GM18873 (cell line): Measurements from ENCODE around the gene SP9.

Experiments used
- ATAC-seq: cut with Tn5 transposase; IDR thresholded peaks from one replicate; pipeline ENCODE4 v1.9.1; 2021; ENCODE audit warnings: mild to moderate bottlenecking, moderate library complexity, moderate number of reproducible peaks; ENCODE audit not compliant: unreplicated experiment, low FRiP score

SP9 gene

GRCh38 chr2:174334781-174335251, at the start of gene SP9:
Gene SP9, plus strand, starts transcription at chr2:174334954. Its CDS starts 139 bp downstream, at chr2:174335093.
- ATAC-seq, result no peak

DNA sequence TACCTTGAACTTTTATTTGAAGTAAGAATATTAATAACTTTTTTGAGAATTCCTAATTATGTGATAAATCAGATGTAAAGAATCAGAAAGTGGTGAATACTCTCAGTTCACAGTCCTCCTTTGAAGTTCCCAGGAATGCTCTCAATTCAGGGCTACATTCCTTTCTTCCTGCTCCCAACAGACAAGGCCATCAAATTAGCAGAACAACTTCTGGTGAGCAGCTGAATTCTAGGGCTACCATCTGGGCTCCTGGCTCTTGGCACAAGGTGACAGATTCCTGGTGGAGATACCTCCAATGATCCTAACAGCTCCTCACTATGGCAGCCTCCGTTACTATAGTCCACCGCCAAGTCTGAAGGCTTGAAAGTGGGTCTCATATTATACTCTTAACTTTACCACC, 48.6 kb upstream of the SP9 start:
- ATAC-seq, result no peak

DNA sequence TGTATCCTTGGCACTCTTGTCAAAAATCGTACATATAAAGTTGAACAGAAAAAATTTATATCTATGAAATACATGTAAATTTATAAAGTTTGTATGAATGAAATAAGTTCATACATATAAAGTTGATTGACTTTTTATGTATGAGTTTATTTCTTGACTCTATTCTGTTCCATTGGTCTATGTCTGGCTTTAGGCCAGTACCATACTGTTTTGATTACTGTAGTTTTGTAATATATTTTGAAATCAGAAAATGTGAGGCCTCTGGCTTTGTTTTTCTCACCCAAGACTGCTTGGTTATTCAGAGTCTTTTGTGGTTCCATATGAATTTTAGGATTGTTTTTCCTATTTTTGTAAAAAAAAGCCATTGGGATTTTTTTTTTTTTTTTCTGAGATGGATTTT, 41.8 kb upstream of the SP9 start:
- ATAC-seq, result no peak

GRCh38 chr2:174300114-174300513, 34.6 kb upstream of the SP9 start:
- no peak for ATAC-seq

DNA sequence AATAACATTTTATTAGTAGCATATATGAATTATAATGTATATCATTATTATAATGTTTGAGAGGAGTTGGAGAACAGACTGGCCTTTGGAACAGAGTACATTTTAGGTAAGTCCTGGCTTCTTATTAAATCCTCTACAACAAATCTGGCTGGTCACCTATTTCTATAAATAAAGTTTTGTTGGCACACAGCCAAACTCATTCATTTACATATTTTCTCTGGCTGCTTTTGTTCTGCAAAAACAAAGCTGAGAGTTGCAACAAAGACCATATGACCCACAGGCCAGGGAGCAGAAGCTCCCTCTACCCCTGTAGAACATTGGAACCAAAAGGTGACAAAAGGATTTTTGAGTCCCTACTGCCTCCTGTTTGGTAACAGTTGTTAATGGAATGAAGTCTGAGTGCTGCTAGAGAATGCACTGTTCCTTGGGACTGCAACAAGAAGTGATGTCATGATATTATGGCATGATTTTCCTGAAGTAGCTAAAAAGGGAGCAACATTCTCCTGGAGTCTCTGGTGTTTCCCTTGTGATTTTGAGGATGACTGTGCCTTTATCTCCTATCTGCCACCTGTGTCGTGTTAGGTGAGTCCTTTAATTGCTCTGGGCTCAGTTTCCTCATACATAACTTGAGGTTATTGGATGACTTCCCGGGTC, 22.0 kb upstream of the SP9 start:
- ATAC-seq, result no peak

DNA sequence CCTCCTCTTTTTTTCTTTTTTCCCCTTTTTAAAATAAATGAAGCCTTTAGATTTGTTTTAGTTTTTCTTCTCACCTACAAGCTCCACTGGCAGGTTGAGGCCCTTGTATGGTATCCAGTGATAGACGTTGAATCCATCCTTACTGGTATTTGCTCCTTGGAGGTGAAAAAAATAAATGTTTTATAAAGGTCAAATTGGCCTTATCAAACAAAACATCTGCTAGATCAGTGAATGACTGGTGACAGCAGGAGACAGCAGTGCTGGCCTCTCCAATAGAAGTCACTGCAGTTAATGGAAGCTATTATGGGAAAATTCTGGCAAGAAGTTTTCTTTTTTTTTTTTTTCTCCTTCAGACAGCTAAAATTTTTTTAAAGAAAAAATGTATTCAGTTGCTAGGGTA, 12.6 kb upstream of the SP9 start:
- ATAC-seq, result no peak

- no peak for ATAC-seq
Observed at GRCh38 chr2:174322746-174323145, 12.0 kb upstream of the SP9 start.

- ATAC-seq, result no peak
Observed at GRCh38 chr2:174324530-174324929, 10.2 kb upstream of the SP9 start.

GRCh38 chr2:174325373-174326160, 9.2 kb upstream of the SP9 start:
- no peak for ATAC-seq

DNA sequence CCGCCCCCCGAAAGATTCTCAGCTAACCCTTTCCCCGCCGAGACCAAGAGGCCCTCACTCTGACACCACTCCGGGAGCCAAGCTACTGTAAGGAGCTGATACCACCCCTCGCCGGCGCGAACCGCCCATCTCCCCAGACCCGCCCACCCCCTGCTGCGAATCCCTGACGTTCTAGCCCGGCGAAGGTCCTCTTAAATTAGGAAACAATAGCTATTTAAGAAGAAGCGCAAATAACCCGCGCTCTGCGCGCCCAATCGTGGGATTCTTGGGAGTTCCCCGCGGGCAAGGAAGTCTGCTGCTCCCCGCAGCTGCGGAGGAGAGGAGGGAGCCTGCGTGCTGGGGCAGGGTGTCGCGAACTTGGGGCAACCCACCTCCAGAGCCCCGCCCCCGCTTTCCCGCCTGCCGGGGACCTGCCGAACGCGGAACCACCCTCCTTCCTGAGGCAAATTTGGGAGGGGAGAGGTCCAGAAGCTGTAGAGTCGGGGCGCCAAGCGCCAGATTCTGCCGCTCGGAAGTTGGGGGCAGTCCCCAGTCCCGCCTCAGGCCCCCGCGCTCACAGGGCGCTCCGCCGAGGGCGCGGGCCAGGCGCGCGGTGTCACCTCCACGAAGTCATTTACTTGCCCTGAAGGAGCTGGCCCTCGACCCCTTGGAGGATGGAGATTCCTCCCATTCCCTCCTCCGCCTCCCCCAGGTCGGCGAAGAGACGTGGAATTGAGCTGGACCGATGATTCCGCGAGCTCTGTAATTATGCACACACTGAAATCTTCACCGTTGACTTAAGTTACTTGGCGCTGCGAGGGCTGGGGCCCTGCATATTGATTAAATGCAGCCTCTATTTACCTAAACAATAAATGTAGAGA, 8.4 kb upstream of the SP9 start:
- no peak for ATAC-seq

DNA sequence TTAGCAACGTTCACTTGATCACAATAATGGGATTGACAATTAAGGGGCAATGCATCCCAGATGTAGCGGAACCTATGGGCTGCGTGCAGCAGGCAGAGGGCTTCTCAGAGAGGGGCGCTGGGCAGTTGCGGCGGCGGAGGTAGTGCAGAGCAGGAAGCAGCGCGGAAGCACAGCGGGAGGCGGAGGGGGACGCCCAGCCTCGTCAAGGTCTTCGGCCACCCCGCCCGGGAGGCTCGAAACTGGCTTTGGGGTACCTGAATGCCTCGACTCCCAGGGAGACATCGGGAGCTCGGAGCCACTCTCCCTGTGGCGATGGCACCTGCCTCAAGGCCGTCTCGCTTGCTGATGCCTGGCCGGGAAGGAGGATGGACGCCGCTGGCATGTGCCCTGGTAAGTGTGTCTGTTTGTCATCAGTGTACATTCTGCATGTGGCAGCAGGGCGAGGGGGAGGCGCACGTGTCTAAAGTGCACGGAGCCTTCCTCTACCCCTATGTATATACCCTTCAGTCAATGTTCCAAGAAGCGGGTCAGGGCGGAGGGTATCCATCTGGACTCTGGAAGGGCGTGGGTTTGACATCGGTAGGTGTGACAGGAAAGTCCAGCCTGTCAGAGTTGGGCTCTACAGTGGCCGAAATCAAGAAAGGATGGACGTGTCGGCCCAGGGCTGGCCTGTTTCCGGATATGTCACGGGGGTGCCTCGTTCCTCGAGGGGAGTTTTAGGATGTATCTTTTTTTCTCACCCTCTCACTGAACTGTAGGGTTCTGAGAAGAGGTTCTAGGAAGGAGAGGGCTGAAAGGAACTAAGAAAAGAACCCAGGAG, 7.5 kb upstream of the SP9 start:
- no peak for ATAC-seq

DNA sequence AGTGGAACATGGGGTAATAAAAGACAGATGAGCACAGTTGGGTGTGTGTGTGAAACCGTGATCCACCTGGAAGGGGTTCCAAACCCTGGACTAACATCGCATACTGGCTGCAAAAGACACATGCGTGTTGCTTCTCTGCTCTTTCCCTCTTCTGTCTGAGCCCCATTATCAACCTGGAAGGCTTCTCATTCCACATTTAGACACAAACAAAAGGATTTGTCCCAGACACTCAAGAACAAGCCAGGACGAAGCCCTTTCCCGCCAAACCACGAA, 7.0 kb upstream of the SP9 start:
- no peak for ATAC-seq

GRCh38 chr2:174328114-174328960, 6.4 kb upstream of the SP9 start:
- ATAC-seq, result no peak

DNA sequence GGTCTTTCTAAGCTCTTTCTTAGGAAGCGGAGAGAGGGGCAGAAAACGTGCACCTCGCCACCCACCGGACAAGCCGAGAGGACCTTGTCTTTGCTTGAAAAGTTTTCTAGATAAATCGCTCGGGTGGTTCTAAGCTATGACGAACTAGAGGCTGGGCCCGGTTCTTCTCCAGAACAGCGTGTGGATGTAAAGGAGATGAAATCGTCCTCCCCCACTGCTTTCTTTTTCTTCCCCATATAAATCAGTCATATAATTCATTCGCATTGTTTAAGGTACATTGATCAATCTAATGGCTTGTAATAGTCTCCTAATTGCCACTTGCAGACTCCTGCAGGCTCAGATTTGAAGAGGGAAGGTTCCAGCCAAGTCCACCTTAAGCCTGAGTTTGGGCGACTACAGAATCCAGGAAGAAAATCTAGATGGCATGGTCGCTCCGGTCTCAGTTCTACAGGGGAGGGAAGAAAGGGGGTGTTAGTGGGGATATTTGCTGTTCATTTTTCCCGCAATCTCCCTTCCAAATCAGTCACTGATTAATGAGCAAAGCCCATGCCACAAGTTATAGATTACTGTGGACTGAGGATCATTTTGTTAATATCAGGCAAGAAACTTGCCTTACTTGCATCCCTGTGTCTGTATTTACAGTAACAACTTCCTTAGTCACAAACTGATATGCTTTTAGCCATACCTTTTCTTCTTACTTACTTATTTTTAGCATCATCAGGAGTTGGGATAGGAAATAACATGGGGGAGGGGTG, 5.6 kb upstream of the SP9 start:
- ATAC-seq, result no peak

GRCh38 chr2:174330945-174331594, 3.7 kb upstream of the SP9 start:
- no peak for ATAC-seq

DNA sequence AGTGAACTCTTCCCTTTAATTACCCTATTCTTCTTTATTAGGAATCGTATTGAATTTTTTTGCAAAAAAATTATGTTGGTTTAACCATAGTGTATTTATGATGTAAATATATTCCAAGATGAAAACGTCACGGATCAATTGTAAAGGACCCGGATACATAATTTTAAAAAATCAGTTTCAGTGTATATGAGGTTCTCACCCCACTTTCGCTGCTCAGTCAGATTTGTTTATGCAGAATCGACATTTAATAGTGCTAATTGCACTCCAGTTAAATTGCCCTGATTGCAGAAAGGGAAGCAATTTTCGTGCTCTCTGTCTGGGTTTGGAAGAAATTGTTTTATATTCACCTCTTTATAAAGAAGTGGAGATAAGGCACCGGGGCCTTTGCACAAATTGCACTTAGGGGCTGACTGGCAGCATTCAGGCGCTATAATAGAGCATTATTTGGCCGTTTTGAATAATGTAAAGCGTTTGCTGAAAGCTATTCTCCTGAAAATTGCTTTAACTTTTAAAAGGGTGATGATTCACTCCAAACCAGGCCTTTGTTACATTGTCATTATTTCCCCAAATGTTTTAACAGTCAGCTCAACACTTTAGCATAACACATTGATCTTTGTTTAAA, 3.0 kb upstream of the SP9 start:
- no peak for ATAC-seq

DNA sequence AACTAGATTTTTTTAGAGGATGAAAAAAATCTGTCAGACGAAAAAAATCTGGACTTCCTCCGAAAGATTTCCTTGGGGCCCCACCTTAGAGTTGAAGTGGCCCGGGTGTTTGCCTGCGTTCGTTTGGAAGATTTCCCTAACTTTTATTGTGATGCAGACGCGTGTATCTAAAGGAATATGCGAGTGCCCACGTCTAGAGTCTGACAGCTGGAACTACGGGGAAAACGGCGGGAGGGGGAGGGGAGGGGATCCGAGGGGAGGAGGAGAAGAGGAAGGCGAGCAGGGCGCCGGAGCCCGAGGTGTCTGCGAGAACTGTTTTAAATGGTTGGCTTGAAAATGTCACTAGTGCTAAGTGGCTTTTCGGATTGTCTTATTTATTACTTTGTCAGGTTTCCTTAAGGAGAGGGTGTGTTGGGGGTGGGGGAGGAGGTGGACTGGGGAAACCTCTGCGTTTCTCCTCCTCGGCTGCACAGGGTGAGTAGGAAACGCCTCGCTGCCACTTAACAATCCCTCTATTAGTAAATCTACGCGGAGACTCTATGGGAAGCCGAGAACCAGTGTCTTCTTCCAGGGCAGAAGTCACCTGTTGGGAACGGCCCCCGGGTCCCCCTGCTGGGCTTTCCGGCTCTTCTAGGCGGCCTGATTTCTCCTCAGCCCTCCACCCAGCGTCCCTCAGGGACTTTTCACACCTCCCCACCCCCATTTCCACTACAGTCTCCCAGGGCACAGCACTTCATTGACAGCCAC, 2.4 kb upstream of the SP9 start:
- no peak for ATAC-seq
